ENCODE measurements around the gene HHLA2. TPM values are rescaled to one million over a fixed set of nuclear protein-coding genes. Genes with fewer than 3 reads are reported as not detected.

HHLA2 gene
- total RNA-seq, 1 donor from 2014 or later: not detected

Other genes with a start within 250 kb of the HHLA2 start
- 95.3 TPM for gene CD47, start 205.5 kb upstream of the HHLA2 start, total RNA-seq
- 24.9 TPM for gene IFT57, start 74.1 kb upstream of the HHLA2 start, total RNA-seq
- gene MYH15, start 214.0 kb downstream of the HHLA2 start, total RNA-seq: 0.08 TPM